Glomerular visceral epithelial cell (primary cell): ENCODE results near the gene TEAD4.
"Not testable (repeated sequence)": the region's sequence is repeated elsewhere in the genome, so short reads cannot be mapped to it uniquely, and the experiment has no call there.

Experiments used
- DNase-seq: peaks from one replicate; pipeline ENCODE4 v3.0.0-alpha.2; 2016; ENCODE audit errors: extremely low spot score

TEAD4 gene

DNA sequence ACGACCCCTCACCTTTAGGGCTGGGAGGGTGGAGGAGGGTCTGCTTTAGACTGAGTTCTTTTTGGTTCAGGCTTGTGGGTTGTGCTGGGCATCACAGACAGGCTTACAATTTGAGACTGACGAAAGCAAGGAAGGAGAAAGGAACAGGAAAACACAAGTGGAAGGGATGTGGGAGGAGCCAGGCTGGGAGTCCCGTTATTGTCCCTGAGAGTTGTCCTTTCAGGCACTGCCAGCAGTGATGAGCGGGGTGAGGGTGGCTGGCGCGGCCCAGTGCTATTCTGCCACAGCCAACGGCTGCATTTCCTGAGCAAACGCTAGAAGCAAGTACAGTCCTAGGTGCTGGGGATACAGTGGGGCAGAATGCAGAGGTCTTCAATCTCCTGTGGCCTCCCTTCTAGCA lies 88.8 kb downstream of the TEAD4 start:
- DNase-seq = no peak

DNA sequence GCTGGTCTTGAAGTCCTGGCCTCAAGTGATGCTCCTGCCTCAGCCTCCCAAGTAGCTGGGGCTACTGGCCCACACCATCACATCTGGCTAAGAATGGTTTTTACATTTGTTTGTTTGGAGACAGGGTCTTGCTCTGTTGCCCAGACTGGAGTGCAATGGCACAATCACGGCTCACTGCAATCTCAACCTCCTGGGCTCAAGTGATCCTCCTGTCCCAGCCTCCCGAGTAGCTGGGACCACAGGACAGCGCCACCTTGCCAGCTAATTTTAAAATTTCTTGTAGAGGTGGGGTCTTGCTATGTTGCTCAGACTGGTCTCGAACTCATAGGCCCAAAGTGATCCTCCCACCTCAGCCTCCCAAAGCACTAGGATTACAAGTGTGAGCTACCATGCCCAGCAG lies 89.3 kb downstream of the TEAD4 start:
- no peak for DNase-seq

DNA sequence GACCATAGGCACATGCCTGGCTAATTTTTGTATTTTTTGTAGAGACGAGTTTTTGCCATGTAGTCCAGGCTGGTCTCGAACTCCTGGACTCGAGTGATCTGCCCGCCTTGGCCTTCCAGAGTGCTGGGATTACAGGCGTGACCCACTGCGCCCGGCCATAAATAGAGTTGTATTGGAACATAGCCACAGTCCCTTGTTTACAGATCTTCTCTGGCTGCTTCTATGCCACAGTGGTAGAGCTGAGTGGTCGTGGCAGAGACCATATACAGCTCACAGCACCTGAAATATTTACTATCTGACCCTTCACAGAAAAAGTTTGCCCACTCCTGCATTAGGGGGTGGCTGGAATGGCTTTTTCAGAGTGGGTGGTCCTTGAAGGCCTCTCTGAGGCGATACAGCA lies 90.0 kb downstream of the TEAD4 start:
- DNase-seq = no peak

DNA sequence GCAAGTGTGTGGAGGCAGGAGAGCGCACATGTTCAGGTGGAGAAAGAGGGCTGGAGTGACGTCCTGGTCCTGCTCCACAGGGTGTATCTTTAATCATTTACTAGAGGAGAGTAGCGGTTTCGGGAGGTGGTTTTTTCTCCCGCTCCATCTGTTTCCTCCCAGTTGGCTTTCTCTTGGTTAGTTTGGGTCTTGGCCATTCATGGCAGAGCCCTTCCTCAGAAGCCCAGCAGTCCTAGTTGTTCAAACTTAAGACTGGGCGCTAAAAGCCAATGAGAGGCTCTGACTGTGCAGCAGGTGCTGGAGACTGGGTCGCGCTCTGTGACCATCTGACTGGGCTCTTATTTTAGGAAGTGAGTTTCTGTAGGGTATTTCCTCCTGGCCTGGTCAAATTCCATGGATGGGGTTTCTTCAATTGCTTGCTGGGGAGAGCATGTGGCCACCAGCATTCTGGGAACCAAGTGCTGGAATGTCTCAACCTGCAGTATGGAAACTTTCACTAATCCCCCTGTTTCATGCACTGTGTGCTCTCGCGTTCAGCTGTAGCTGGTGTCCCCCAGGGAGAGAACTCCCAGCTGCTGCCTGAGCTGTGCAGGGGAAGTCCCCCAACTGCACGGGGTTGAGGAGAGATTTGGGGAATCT lies 90.5 kb downstream of the TEAD4 start:
- peak; percentile 60 for DNase-seq

DNA sequence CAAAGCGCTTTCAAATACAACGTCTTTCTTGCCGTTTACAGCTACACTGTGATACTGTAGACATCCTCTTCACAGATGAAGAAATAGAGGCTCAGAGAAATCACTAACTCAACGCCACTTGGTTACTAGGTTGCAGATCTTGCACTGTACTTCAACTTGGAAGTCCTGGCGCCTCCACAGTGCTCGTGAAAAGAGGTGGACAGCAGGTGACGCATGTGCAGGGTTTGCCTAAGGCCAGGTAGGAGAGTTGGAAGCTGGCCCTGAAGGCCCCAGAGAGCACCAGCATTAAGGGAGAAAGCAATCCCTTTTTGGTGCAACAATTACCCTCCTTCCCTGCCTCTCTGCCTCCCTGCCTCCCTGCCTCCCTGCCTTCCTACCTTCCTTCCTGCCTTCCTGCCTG lies 95.2 kb downstream of the TEAD4 start:
- DNase-seq = no peak

DNA sequence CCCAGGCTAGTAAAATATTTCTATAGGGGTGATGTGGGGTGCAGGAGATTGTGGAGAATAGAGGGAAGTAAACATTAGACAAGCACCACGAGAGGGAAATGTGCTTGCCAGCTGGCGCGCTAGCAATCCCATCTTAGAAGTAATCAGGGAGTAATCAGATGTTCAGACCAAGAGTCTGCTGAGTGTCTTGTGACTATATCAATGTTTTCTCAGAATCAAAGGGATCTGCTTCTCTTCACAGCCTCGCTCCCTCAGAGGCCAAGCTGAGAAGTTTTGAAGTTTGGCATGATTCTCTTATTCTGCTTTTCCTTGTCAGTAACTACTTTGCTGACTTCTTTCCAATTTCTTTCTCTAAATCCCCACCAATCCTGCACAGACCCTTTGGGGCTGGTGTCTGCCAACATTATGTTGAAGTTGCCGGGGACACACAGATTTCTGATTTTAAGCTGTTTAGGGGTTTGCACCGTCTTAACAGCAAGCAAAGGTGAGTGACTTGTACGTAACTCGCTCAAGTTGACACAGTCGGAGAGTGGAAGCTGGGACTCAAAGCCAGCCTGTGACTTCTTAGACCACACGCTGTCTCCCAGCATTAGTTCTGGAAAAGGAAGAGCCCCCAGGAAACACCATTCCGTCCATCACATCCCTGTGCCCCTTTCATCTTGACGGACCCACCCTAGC lies 96.0 kb downstream of the TEAD4 start:
- no peak for DNase-seq

DNA sequence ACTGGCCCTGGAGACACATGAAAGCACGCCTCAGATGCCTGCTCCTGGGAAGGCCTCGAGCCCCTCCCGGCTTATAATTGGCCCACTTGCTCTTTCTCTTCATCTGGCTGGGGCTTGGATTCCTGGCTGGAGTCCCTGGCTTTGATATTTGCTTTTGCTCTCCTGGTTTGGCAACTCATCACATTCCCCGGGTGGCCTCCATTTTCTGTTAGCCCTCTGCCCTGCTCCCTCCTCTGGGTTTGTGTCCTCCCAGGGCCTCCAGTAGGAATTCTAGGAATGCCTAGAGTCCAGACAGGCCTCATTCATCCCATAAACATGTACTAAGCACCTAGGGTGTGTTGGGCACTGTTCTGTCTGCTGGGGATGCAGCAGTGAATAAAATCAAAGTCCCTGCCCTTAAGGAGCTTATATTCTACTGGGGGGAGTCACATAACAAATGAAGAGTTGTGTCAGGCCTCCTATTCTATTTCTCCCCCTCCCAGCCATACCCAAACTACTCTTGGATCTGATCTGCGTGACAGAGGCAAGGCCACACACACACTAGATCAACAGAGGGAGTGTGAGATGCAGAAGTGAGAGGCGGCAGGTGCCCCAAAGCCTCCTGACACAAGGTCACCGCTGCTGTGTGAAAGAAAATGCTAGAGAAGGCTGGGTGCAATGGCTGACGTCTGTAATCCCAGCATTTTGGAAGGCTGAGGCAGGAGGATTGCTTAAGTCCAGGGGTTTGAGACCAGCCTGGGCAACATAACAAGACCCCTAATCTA lies 96.7 kb downstream of the TEAD4 start:
- DNase-seq = no peak

DNA sequence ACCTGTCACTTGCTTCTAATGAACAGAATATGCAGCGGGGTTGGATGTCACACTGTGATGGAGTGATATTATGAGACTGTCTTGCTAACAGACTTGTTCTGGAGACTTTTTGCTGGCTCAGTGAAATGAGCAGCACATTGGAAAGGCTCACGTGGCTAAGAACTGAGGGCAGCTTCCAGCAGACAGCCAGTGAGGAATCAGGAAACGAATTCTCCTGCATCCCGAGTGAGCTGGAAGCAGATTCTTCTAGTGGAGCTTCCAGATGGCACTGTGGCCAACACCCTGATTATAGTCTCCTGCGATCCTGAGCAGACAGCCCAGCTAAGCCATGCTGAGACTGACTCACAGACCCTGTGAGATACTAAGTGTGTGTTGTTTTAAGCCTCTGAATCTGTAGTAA lies 101.9 kb downstream of the TEAD4 start:
- no peak for DNase-seq

DNA sequence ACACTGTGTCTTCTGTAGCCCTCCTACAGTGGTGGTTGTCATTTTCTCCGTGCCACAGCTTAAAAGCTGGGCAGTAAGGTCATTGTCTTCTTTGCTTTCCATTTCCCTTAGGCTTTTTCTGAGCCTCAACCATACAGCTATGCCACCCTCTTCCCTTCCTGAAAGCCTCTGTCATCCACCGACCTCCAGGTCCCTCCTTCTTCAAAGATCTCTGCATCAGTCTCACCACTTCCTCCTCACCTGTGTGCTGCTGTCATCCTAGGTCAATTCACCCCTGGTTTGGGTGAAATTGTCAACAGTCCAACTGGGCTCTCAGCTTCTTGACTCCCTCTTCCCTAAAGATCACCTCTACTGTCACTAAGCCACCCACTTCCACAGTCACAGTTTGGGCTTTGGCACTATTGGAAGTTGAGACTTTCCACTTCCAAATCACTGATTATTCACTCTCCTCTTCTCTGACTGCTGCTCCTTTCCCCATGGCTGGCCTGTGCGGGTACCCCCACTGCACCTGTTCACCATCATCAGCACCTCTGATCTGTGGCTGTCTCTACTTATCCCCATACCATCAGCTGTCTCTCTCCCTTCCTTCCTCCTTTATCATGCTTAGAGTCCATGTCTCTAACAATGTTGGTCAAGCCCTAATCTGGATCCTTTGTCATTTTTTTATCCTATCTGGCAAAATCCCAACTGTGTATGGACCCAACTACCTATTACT lies 102.5 kb downstream of the TEAD4 start:
- DNase-seq = no peak

DNA sequence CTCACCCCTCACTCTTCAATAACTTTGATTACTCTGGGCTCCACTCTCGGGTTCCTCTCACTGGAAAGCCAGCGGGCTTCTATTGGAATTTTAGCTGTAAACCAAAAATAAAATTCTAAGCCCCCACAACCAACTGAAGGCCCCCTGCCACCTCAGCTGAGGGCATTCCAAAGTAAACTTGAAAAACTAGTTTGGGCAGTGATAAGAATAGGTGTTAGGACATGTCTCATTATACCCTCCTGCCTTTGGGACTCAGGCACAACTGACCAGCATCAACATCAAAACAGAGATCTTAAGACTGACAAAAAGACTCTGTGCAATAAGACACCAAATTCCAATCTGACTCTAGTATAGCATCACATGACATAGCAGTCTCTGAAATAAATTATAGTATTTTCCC lies 106.1 kb downstream of the TEAD4 start:
- no peak for DNase-seq

DNA sequence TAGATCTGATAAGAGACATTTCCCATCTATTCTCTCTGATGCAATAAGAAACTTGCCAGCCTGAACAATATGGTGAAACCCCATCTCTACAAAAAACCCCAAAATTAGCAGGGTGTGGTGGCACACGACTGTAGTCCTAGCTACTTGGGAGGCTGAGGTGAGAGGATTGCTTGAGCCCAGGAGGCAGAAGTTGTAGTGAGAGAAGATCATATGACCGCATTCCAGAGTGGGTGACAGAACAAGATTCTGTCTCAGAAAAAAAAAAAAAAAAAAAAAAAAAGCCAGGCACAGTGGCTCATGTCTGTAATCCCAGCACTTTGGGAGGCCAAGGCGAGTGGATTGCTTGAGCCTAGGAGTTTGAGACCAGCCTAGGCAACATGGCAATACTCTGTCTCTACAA lies 106.6 kb downstream of the TEAD4 start:
- DNase-seq = not testable (repeated sequence)

DNA sequence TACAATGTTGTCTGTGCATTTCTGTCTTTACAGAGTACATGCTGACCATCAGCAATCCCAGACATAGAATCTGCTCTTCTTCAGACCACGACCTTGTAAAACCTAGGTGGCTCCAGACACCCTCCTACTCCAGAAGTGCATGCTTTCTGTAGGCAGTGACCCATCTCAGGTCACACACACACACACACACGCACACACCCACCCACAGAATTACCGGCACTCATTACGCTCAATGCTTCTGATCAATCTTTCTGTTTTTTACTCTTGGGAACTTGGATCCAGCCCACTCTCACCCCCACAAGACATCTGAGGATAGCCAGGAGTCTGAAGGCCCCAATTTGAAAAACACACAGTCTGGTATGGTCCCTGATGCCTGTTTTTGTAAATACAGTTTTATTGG lies 110.5 kb downstream of the TEAD4 start:
- DNase-seq = no peak

DNA sequence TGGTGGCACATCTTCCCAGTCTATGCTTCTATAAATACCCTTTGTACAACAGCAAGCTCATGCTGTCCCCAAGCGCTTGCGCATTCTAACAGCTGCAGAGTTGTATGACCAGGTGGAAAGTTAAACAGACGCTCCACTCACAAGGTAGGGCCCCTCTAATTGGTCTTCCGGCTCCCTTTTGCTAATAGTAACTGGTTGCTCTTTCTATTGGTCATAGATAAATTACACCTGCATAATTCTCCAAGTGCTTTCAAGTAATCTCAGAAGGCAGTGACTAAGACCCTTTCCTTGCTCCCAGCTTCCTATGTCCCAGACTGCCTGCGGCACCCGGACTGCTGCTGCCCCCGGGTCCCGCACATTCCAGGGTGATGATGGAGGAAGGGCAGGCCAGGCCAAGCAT lies 111.9 kb downstream of the TEAD4 start:
- no peak for DNase-seq

DNA sequence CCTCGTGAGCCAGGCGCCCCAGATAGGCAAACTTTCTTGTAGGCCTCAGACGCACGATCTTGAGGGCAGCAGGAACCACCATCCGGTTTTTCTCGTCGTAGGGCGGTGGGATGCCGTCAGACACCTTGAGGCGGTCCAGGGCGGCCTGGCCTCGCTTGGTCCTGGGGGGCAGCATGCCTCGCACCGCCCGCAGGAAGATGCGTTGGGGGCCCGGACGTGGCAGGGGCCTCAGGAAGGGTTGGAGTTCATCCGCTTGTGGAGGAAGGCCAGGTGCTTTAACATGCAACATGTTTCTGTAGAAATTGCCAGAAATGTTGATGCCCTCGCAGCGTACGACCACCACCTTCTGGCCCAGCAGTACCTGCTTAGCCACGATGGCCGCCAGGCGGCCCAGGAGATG lies 112.5 kb downstream of the TEAD4 start:
- no peak for DNase-seq

DNA sequence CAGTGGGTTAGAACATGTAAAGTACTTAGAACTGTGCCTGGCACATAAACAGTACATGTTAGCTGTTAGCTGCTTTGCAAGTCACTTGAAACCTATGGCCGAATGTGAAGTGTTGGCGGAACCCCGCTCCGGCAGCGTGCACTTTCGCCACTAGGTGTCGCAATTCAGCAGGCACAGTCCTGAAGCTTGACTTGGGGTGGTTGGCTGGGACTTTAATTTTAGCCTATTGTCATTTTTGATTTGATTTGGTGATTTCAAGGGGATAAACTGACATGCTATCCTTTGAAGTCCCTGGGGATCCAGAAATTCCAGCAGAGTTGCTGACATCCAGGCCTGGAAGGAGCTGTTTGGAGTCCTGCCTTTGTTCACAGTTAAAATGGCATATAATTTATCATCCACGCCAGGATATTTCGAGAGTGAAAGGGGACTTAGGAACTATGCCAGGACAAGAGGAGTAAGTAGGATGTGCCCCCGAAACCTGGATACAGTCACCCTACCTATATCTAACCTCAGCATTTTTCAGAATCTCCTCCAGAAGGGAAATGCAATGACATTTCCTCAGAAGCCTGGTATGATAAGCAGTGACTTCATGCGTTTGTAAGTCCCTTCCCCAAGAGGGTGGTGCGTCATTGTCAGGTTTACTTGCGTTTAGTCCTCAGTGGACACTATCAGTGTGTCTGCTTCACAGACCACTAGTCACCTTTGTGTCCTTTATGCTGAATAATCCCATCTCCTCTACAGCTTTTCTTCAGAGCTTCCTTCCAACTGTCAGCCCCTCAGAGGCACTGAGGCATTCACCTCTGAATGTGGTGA lies 114.4 kb downstream of the TEAD4 start:
- peak; percentile 77 for DNase-seq

DNA sequence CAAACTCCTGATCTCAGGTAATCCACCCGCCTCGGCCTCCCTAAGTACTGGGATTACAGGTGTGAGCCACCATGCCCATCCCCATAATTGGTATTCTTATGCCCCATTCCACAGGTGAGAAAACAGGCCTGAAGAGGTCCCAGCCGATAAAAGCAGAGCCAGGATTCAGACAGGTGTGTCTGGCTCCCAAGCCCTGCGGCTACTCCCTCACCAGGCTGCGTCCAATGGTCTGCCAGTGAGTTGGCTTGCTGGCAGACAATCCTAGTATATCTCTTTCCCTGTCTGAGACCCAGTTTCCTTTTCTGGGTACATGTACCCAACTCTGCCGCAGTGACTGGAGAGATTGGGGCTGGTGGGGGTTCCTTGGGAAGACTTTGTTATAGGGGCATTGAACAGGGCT lies 116.1 kb downstream of the TEAD4 start:
- no peak for DNase-seq

DNA sequence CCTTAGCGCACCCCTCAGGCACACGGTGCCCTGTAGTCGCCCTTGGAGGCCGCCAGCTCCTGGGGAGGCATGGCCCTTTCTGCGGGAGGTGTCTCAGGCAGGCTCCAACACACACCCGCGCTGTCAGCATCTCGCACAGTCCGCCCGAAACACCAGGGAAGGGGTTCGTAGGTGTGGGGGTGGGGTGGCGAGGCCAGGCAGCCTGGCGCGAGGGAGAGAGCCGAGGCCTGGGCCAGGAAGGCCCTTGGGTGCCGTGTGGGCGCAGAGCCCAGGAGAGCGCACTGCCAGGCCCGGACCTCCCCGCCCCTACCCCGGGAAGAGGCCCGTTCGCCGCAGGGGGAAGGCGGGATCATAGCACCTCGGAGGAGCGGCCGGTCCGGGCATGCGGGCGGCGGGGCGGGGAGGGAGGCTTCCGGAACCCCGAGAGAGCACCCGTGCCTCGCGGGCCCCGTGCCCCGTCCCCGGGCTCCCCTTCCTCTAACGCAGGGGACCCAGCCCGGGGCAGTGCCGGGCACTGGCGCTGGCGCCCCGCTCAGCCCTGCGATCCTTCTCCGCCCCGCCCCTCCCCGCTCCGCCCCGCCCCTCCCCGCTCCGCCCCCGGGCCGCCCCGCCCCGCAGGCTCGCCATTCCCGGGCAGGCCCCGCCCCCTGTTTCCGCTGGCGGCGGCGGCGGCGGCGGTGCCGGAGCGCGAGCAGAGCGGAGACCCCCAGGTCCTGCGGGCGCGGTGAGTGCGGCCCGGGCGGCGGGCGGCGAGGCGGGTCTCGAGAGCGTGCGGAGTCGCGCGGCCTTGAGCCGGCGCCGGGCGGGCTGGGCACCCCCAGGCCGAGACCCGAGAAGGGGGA lies 117.8 kb downstream of the TEAD4 start, which contains the start of gene TSPAN9:
TSPAN9 (plus strand) TSS at position 650 of the 842 bp plus-strand sequence. CDS start 123,815 bp downstream, outside the sequence.
- peak; percentile 69 for DNase-seq

DNA sequence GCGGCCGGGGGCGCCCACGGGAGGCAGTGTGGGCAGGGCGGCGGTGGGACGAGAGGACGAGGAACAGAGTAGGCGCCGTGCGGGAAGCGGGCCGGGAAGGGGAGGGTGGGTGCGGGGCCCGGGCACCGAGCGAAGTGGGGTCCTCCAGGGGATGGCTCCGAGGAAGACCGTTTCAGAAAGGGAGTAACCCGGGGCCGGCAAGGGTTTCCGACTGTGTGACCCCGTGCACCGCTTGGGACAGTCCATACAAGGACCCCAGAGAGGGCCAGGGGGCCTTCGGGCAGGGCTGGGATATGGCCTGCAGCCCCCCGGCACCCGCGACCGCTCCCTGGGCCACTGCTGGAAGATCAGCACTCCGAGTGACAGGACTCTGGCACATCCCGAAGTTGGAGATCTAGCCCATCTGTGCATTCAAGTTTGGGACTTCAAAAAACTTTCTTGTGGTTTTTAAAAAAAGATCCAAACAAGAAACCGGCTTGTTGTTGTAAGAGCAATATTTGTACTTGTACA lies 118.4 kb downstream of the TEAD4 start:
- DNase-seq = no peak

DNA sequence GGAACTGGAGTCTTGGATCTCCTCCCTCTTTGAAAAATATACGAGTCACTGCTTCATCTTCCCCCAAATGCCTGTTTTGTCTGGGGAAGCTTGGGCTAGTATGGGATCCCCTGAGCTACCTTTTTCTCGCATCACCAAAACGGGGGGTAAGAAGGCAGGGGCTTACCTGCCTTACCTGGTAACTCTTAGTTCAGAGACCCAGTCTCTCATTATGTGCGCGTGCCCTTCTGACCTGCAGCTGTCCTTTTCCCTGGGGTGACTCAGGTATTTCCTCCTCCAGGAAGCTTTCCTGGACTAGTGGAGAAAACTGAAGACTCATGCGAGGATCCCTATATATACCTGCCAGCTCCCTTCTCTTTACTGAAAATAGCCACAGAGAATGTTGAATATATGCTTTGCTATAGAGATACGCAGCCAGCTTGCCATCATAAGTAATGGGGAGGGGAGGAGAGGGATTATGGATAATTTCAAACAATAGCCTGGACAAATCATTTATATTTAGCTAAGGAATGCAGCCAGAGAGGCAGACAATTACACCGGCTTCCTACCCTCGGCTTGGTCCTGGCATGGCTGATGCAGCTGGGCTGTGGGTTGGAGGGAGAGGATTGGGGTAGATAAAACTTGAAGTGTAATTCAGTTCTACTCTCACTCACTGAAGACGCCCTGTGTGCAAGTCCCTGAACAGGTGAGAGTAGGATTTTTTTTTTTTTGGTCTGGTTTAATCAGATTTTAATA lies 119.1 kb downstream of the TEAD4 start:
- DNase-seq = no peak

DNA sequence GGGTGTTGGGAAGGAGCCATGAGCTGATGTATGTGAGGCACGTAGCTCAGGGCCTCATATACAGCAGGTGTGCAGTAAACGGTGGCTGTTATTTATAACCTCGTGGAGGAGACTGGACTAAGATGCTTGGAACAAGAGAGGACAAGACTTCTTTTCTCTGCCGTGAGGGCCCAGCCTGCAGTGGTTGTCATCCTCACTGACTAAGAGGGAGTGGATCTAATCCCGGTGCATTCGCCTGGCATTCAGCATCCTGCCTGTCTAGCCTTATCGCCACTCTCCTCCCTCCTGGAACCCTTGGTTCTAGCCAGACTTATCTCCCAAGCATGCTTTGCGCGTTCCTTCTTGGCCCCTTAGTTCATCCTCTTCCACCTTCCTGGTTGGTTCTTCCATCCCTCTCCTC lies 121.9 kb downstream of the TEAD4 start:
- no peak for DNase-seq
